Endothelial cell of umbilical vein (primary cell): ENCODE results near the gene PHC2. TPM values are rescaled to one million over a fixed set of nuclear protein-coding genes. Genes with fewer than 3 reads are reported as not detected.

Source experiments
- BruUV-seq: library from RNA; stranded (reverse); fragments of 400-500 nt; replicated peaks from 2 replicates; lab custom pipeline; 2021; lab: Mats Ljungman, UMichigan
- CTCF ChIA-PET: fragments of 300-600, 350-600 bp; sonication (Branson Sonifier 250); formaldehyde crosslinking; loops from one replicate; lab custom pipeline; 2021; ENCODE audit warnings: antibody characterized with exemption, inconsistent platforms; lab: Charles Lee
- POLR2A ChIA-PET: fragments of 300-600, 350-600 bp; sonication (Branson Sonifier 250); formaldehyde crosslinking; loops from one replicate; lab custom pipeline; 2021; ENCODE audit warnings: antibody characterized with exemption, inconsistent platforms; lab: Charles Lee
- DNase-seq: peaks from one replicate; pipeline ENCODE4 v3.0.0-alpha.2; 2011; ENCODE audit warnings: low read depth, low spot score
- FAIRE-seq: peaks from 2 replicates; lab custom pipeline; 2011; peaks lifted over from hg19 to GRCh38; lab: Jason Lieb, UNC
- H2AFZ ChIP-seq: 2 replicates; pipeline ENCODE4 v1.6.0; 2012; ENCODE audit warnings: low read depth, low read length, control low read depth, inconsistent platforms
- H3K27ac ChIP-seq: 2 replicates; pipeline ENCODE4 v1.5.1; 2011; ENCODE audit warnings: low read depth, mild to moderate bottlenecking, control low read depth, low read length, moderate library complexity; ENCODE audit not compliant: insufficient read depth
- H3K27me3 ChIP-seq, 2 experiments: 2 replicates each; pipeline versions ENCODE4 v1.6.0 to v1.6.1; 2011; ENCODE audit warnings: low read length in 2 of 2, mixed read lengths in 1 of 2; ENCODE audit not compliant: control insufficient read depth in 2 of 2, insufficient read depth in 2 of 2
- H3K36me3 ChIP-seq, 2 experiments: 2 replicates in 1 of 2; 3 replicates in 1 of 2; pipeline ENCODE4 v1.5.1; 2011; ENCODE audit warnings: low read length in 2 of 2, mild to moderate bottlenecking in 1 of 2, moderate library complexity in 1 of 2; ENCODE audit not compliant: control insufficient read depth in 2 of 2, insufficient read depth in 2 of 2; ENCODE audit errors: extremely low read depth in 1 of 2
- H3K4me1 ChIP-seq: 3 replicates; pipeline ENCODE4 v1.5.1; 2011; ENCODE audit warnings: mild to moderate bottlenecking, low read length; ENCODE audit not compliant: control insufficient read depth, insufficient read depth; ENCODE audit errors: extremely low read depth
- H3K4me2 ChIP-seq: 2 replicates; pipeline ENCODE4 v1.6.1; 2011; ENCODE audit warnings: low read length, control low read depth, mixed read lengths; ENCODE audit not compliant: insufficient read depth
- H3K4me3 ChIP-seq, 3 experiments: fragments of 200-600 bp in 1 of 3; sonication (generic), shearing (Covaris generic) in 1 of 3; replicated peaks in 1 of 3; 2 replicates each; pipeline ENCODE4 v1.5.1; 2011 to 2016; ENCODE audit warnings: control low read depth in 3 of 3, low read length in 3 of 3, mild to moderate bottlenecking in 2 of 3, inconsistent platforms in 1 of 3, low read depth in 1 of 3, moderate library complexity in 1 of 3; ENCODE audit not compliant: insufficient read depth in 1 of 3
- H3K79me2 ChIP-seq: 2 replicates; pipeline ENCODE4 v1.6.0; 2012; ENCODE audit warnings: low read length, inconsistent platforms; ENCODE audit not compliant: control insufficient read depth, insufficient read depth
- H3K9ac ChIP-seq: replicated peaks from 2 replicates; pipeline ENCODE3; 2011; ENCODE audit warnings: low read length, control low read depth; ENCODE audit not compliant: insufficient read depth; ENCODE audit errors: extremely low read depth
- H3K9me1 ChIP-seq: replicated peaks from 3 replicates; pipeline ENCODE4 v1.6.0; 2011; ENCODE audit warnings: mild to moderate bottlenecking, low read length; ENCODE audit not compliant: control insufficient read depth, insufficient read depth; ENCODE audit errors: extremely low read depth
- H3K9me3 ChIP-seq: replicated peaks from 2 replicates; pipeline ENCODE4 v1.5.1; 2012; ENCODE audit warnings: low read length, inconsistent platforms; ENCODE audit not compliant: control insufficient read depth, insufficient read depth
- H4K20me1 ChIP-seq: replicated peaks from 2 replicates; pipeline ENCODE3; 2011; ENCODE audit warnings: mild to moderate bottlenecking, low read length; ENCODE audit not compliant: control insufficient read depth, insufficient read depth; ENCODE audit errors: extremely low read depth
- CTCF ChIP-seq, 2 donors: IDR thresholded peaks; 1 replicate in 1 of 2; 2 replicates in 1 of 2; pipeline ENCODE4 v1.5.1; 2011; ENCODE audit warnings: low read length in 2 of 2, mild to moderate bottlenecking in 2 of 2, moderate library complexity in 2 of 2, control low read depth in 1 of 2, inconsistent platforms in 1 of 2, low read depth in 1 of 2; ENCODE audit not compliant: insufficient read depth in 1 of 2; ENCODE audit errors: extremely low read depth in 1 of 2
- EZH2 ChIP-seq: IDR thresholded peaks from 2 replicates; pipeline ENCODE4 v1.6.1; 2012; ENCODE audit warnings: borderline replicate concordance, low read depth, mild to moderate bottlenecking, moderate library complexity, low read length, inconsistent platforms; ENCODE audit not compliant: severe bottlenecking
- FOS ChIP-seq: IDR thresholded peaks from 2 replicates; pipeline ENCODE4 v1.6.1; 2011; ENCODE audit warnings: mild to moderate bottlenecking, low read length, moderate library complexity, borderline replicate concordance; ENCODE audit not compliant: insufficient read depth
- GATA2 ChIP-seq: IDR thresholded peaks from 2 replicates; pipeline ENCODE4 v1.7.0; 2011; ENCODE audit warnings: low read depth, mild to moderate bottlenecking, moderate library complexity, mixed read lengths, low read length; ENCODE audit not compliant: insufficient read length, insufficient read depth
- JUN ChIP-seq: IDR thresholded peaks from 2 replicates; pipeline ENCODE4 v1.6.1; 2011; ENCODE audit warnings: borderline replicate concordance, low read depth; ENCODE audit not compliant: insufficient read length, insufficient read depth
- MAX ChIP-seq: IDR thresholded peaks from 2 replicates; pipeline ENCODE4 v1.6.1; 2011; ENCODE audit not compliant: insufficient read depth, insufficient read length
- MYC ChIP-seq: IDR thresholded peaks from one replicate; pipeline ENCODE4 v1.6.1; 2011; ENCODE audit warnings: mild to moderate bottlenecking, low read depth, low read length
- POLR2A ChIP-seq: IDR thresholded peaks from 2 replicates; pipeline ENCODE4 v1.6.1; 2012; ENCODE audit warnings: low read depth, mild to moderate bottlenecking, control low read depth, low read length
- POLR2AphosphoS5 ChIP-seq: IDR thresholded peaks from 2 replicates; pipeline ENCODE4 v1.6.1; 2012; ENCODE audit warnings: low read depth, mild to moderate bottlenecking, control low read depth, low read length, moderate library complexity; ENCODE audit not compliant: insufficient read depth
- dilution Hi-C: fragments of 300-500 bp; cut with MboI; formaldehyde crosslinking; loops from one replicate; pipeline ENCODE4 v1.15.0; 2019; ENCODE audit warnings: low sequenced_read_pairs; ENCODE audit not compliant: extremely low pct_ligation_motif_present
- intact Hi-C: fragments of 100-400 bp; cut with micrococcal nuclease; formaldehyde crosslinking; loops from one replicate; pipeline ENCODE4 v1.10.0; 2022
- polyA plus RNA-seq, 4 experiments: library from polyadenylated mRNA; depleted of rRNA in 3 of 4; stranded (reverse) in 3 of 4; unstranded in 1 of 4; fragments of >200 nt; gene quantifications; 2 replicates each; pipeline versions ENCODE4 v1.2.1 to v1.2.3, GENCODE V29; 2011 to 2012; ENCODE audit warnings: missing spikeins in 1 of 4
- total RNA-seq: library from RNA; stranded (reverse); gene quantifications from 2 replicates; pipeline ENCODE4 v1.2.3, GENCODE V29; 2021

The PHC2 gene
- total and polyA plus RNA-seq, 2 donors (not counting 3 experiments of a cell fraction or from before 2014, with no cell fraction given): 65.6 to 79.0 TPM

GRCh38 chr1:33414879-33415278 lies 16.0 kb downstream of the PHC2 start:
- intact Hi-C loops: no loop called here
- no peak for FAIRE-seq

More at GRCh38 chr1:33414879-33415278, 16.0 kb downstream of the PHC2 start:
- CTCF ChIA-PET: no interaction called here
- Histone ChIP-seq H3K27ac (no peak overlapping the region), H3K9me1 (no peaks in the 10 kb centered on the region), H3K4me3 (no peak overlapping the region), H3K4me1 (no peaks in the 10 kb centered on the region), H3K27me3 (no peaks in the 10 kb centered on the region), H3K36me3 (no peaks in the 10 kb centered on the region), H3K9me3 (no peaks in the 10 kb centered on the region), H3K9ac (no peak overlapping the region), H2AFZ (no peak overlapping the region), H3K79me2 (no peaks in the 10 kb centered on the region), H3K4me2 (no peak overlapping the region), H4K20me1 (no peaks in the 10 kb centered on the region)
- POLR2A ChIA-PET: no interaction called here
- BruUV-seq: no TSS peak
- dilution Hi-C loops: no loop called here
- TF ChIP-seq MAX (no peak), POLR2AphosphoS5 (no peak), JUN (no peak), CTCF (IDR thresholded peaks at IDR 0.05; ENCODE audit: extremely low read depth in 1 of 2, insufficient read depth in 1 of 2, low read depth in 1 of 2, low read length in 2 of 2) (no peak), EZH2 (no peak), POLR2A (no peak), FOS (no peak), GATA2 (no peak), MYC (no peak)
- DNase-seq: no peak
